H7 (cell line): ENCODE results near the gene CYB5R2. TPM values are rescaled to one million over a fixed set of nuclear protein-coding genes. Genes with fewer than 3 reads are reported as not detected.

Source experiments
- DNase-seq: peaks from one replicate; pipeline ENCODE4 v3.0.0; 2012
- H3K27me3 ChIP-seq: 2 replicates; pipeline ENCODE4 v1.6.0; 2011; ENCODE audit warnings: mild to moderate bottlenecking, low read length; ENCODE audit not compliant: control insufficient read depth, insufficient read depth
- H3K36me3 ChIP-seq: replicated peaks from 2 replicates; pipeline ENCODE4 v1.5.1; 2011; ENCODE audit warnings: low read length; ENCODE audit not compliant: control insufficient read depth, insufficient read depth
- H3K4me3 ChIP-seq: 2 replicates; pipeline ENCODE4 v1.5.1; 2011; ENCODE audit warnings: low read depth, mild to moderate bottlenecking, control low read depth, low read length, moderate library complexity; ENCODE audit not compliant: insufficient read depth
- total RNA-seq: library from RNA; depleted of rRNA; stranded (reverse); fragments of >200 nt; shearing (Covaris generic); gene quantifications from 2 replicates; pipeline ENCODE4 v1.2.3, GENCODE V29; 2014; rRNA removed

The CYB5R2 gene
- total RNA-seq, 1 experiment from 2014 or later = 63.2 TPM

- Histone ChIP-seq H3K4me3 (no peak overlapping the region), H3K36me3 (no peaks in the 10 kb centered on the region; the same call in 1 of the 2 replicates), H3K27me3 (no peaks in the 10 kb centered on the region)
- no peak for DNase-seq
These were observed 35.7 kb downstream of the CYB5R2 start for GRCh38 chr11:7637447-7638157.

GRCh38 chr11:7636350-7636749, 37.0 kb downstream of the CYB5R2 start:
- no peak for DNase-seq
- H3K4me3 ChIP-seq = no peak overlapping the region
- H3K27me3 ChIP-seq = no peaks in the 10 kb centered on the region
- H3K36me3 ChIP-seq = no peaks in the 10 kb centered on the region; the same call in 1 of the 2 replicates

- H3K27me3 ChIP-seq = no peaks in the 10 kb centered on the region
- no peak overlapping the region for H3K4me3 ChIP-seq
- no peaks in the 10 kb centered on the region for H3K36me3 ChIP-seq
- DNase-seq = no peak
These were observed 37.6 kb downstream of the CYB5R2 start for GRCh38 chr11:7635708-7636107.

- H3K36me3 ChIP-seq = no peaks in the 10 kb centered on the region
- no peak overlapping the region for H3K4me3 ChIP-seq
- H3K27me3 ChIP-seq = no peaks in the 10 kb centered on the region
- no peak for DNase-seq
These were observed 38.2 kb downstream of the CYB5R2 start for GRCh38 chr11:7635137-7635536.

- Histone ChIP-seq H3K27me3 (no peaks in the 10 kb centered on the region), H3K36me3 (no peaks in the 10 kb centered on the region), H3K4me3 (no peak overlapping the region)
- no peak for DNase-seq
These were observed 41.1 kb downstream of the CYB5R2 start for GRCh38 chr11:7632211-7632610.

- Histone ChIP-seq H3K36me3 (no peaks in the 10 kb centered on the region), H3K4me3 (no peak overlapping the region), H3K27me3 (no peaks in the 10 kb centered on the region)
- DNase-seq = no peak
These were observed 43.3 kb downstream of the CYB5R2 start for GRCh38 chr11:7630002-7630401.

GRCh38 chr11:7628660-7629059, 44.6 kb downstream of the CYB5R2 start:
- H3K4me3 ChIP-seq = no peak overlapping the region
- no peak for DNase-seq
- H3K36me3 ChIP-seq = no peaks in the 10 kb centered on the region
- no peaks in the 10 kb centered on the region for H3K27me3 ChIP-seq

- Histone ChIP-seq H3K4me3 (no peak overlapping the region), H3K36me3 (no peaks in the 10 kb centered on the region), H3K27me3 (no peaks in the 10 kb centered on the region)
- DNase-seq = no peak
These were observed 50.6 kb downstream of the CYB5R2 start for GRCh38 chr11:7622721-7623120.

- Histone ChIP-seq H3K4me3 (no peak overlapping the region), H3K27me3 (no peaks in the 10 kb centered on the region), H3K36me3 (no peaks in the 10 kb centered on the region)
- DNase-seq = no peak
These were observed 51.7 kb downstream of the CYB5R2 start for GRCh38 chr11:7621554-7621953.

GRCh38 chr11:7621090-7621489, 52.2 kb downstream of the CYB5R2 start:
- DNase-seq = peak; percentile 47
- Histone ChIP-seq H3K36me3 (no peaks in the 10 kb centered on the region), H3K4me3 (no peak overlapping the region), H3K27me3 (no peaks in the 10 kb centered on the region)

- H3K27me3 ChIP-seq = no peaks in the 10 kb centered on the region
- no peak overlapping the region for H3K4me3 ChIP-seq
- no peak for DNase-seq
- H3K36me3 ChIP-seq = no peaks in the 10 kb centered on the region
These were observed 54.0 kb downstream of the CYB5R2 start for GRCh38 chr11:7619322-7619721.

GRCh38 chr11:7617032-7617431, 56.3 kb downstream of the CYB5R2 start:
- Histone ChIP-seq H3K36me3 (no peaks in the 10 kb centered on the region), H3K27me3 (no peaks in the 10 kb centered on the region), H3K4me3 (no peak overlapping the region)
- no peak for DNase-seq

Other genes with a start within 250 kb of the CYB5R2 start
- gene OLFML1, start 188.0 kb downstream of the CYB5R2 start, total RNA-seq = 2.8 TPM in 1 of 2 replicates, not detected in the other
- 6.9 and 9.4 TPM in 2 replicates for gene PPFIBP2, start 159.5 kb downstream of the CYB5R2 start, total RNA-seq
- gene OVCH2, start 33.0 kb upstream of the CYB5R2 start, total RNA-seq = 0.66 TPM in 1 of 2 replicates, not detected in the other
- gene OR5P2, start 123.4 kb upstream of the CYB5R2 start, total RNA-seq = not detected in 2 replicates
- gene OR5P3, start 157.3 kb upstream of the CYB5R2 start, total RNA-seq = 0.48 TPM in 1 of 2 replicates, not detected in the other